HG03442 (cell line): ENCODE results near the gene ATP5F1D.
"Not testable (repeated sequence)": the region's sequence is repeated elsewhere in the genome, so short reads cannot be mapped to it uniquely, and the experiment has no call there.

Source experiments
- ATAC-seq: cut with Tn5 transposase; IDR thresholded peaks from one replicate; pipeline ENCODE4 v1.9.1; 2021; ENCODE audit warnings: mild to moderate bottlenecking, moderate library complexity; ENCODE audit not compliant: unreplicated experiment

The ATP5F1D gene

DNA sequence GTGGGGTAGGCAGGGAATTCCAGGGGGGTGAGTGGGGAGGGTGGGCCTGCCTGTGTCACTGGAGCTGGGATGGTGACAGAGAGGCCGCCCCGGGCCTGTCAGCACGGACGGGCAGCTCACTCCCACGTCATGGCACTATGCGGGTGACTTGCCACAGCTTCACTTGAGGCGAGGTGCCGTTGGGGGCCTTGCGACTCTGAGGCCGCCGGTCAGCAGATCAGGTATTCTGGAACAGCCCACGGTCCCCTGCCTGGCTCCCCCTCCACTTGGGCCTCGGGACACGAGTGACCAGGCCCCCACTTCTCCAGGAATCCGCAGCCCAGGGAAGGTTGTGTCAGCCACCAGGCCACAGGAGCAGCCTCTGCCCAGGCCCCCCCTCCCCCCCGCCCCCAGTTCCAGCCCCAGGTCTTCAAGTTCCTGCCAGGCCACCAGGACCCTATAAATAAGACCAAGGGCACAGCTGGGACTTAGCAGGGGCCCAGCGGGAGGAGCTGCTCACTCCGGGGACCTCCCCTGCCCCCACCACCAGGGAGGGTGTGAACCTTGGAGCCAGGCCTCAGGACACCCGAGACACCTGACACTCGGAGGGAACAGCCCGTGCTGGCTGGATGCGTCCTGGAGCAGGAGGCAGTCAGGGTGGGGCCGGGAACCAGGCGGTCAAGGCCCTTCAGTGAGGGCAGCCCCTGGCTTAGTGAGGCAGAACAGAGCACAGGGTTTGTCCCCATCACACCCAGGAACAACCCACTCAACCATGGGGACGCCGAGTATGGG lies 4.1 kb downstream of the ATP5F1D start:
- no peak for ATAC-seq

GRCh38 chr19:1246265-1247087 lies 4.9 kb downstream of the ATP5F1D start:
- not testable (repeated sequence) for ATAC-seq

DNA sequence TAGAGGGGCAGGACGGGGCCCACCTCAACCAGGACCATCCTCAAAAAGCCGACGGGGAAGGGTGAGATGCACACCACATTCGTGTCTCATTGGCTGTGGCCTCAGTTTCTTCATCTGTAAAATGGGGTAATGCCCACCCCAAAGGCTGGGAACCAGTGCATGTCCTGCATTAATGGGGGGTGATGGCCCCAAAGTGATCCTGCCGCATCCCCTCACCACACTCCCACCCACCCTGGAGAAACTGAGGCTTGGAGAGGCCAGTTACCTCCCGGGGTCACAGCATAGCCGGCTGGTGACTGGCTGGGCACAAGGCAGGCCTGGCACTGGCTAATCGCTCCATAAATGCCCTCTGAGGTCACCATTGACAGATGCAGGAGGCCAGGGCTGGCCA lies 6.2 kb downstream of the ATP5F1D start:
- ATAC-seq: no peak

GRCh38 chr19:1248139-1248785 lies 6.7 kb downstream of the ATP5F1D start, which contains the start of gene MIDN:
MIDN (plus strand) TSS chr19:1248583; CDS start chr19:1250297, 1,714 bp downstream.
- ATAC-seq: peak; percentile 11

- peak; percentile 29 for ATAC-seq
Measured at GRCh38 chr19:1248786-1249297, 7.3 kb downstream of the ATP5F1D start.

- peak; percentile 41 for ATAC-seq
Measured at GRCh38 chr19:1249298-1249989, 7.9 kb downstream of the ATP5F1D start.

- ATAC-seq: no peak
Measured at GRCh38 chr19:1249990-1250436, 8.5 kb downstream of the ATP5F1D start.

DNA sequence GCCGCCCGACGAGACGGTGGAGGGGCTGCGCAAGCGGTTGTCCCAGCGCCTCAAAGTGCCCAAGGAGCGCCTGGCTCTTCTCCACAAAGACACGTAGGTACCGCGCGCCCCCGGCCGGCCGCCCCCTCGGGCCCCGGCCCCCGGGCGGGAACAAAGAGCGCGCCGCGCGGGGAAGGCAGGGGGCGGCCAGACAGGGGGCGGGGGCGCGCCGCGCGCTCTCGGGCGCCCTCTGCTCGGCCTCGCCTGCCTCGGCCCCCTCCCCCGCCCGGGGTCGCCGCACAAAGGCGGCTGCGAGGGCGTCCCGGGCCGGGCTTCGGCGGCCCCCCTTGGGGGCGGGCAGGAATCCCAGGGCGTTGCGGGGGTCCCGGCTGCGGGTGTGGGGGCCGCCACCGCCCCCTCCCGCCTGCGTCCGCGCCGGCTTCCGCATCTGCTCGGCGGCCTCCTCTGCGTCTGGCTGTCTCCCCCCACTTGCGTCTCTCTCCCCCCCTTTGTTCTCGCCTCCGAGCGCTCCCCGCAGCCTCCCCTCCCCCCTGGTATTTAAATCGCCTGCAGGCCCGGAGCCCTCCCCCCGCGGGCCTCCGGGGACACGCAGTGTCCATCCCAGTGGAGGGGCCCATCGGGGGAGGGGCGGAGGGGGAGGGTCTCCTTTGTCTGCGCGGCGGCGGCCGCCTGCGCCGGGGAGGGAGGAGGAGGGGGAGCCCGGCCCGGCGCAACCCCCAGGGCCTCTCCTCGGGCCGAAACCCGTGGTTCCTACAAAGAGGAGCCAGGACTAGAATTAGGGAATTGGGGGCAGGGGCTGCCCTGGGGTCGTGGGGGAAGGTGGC lies 9.1 kb downstream of the ATP5F1D start:
- no peak for ATAC-seq

DNA sequence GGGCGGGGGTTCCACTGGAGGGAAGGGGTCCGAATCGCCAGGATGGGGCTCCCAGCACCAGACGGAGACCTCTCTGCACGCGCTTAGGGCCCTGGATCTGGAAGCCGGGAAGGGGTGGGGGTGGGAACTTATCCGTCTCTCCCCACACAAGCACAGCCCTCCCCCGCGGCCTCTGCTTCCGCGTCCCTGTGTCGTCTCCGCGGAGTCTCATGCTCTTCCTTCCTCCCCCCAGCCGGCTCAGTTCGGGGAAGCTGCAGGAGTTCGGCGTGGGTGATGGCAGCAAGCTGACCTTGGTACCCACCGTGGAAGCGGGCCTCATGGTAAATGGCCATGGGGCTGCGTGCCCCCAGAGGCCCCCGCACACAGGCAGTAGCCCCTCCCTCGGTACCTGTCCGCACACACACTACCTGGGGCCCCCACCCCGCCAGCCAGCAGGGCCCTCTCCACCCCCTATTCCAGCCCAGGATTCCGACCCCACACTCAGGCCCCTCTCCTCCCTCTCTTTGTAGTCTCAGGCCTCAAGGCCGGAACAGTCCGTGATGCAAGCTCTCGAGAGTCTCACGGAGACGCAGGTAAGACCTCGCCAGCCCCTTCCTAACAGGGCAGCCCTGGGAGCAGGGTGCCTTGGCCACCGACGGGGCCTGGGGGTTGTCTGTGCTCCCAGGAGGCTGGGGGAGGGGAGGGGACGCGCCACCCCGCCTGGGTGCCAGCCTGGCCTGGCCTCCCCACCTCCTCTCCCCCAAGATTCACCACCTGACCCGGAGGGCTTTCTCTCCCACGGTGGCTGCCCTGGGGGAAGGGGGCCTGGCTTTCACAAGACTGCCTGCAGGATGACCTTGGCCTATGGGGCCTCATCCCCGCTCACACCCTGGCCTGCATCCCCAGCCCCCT lies 10.0 kb downstream of the ATP5F1D start:
- no peak for ATAC-seq

DNA sequence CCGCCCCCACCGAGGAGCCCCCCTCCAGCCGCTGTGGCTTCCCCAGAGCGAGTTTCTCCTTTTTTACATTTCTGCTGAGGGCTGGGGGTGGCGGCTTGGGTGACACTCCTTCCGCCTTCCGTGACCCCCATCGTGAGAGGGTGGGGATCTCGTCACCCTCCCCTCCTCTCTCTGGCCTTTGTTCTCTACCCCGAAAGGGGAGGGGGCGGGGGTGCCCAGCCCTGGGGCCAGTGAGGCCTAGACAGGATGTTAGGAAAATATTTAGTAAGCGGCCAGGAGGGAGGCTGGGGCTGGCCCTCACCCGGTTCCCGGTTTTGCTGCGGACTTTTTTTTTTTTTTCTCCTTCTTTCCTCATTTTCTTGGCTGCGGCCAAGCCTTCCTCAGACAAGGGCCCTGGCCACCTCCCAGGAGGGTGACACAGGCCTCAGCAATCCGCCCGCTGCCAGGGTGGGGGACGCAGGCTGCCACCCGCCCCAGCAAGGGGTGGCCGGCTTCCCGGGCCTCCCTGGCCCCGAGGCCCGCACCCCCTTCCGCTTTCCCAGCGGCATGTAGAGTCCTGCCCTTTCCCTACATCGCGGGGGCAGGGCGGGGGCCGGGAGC lies 10.8 kb downstream of the ATP5F1D start:
- ATAC-seq: no peak

DNA sequence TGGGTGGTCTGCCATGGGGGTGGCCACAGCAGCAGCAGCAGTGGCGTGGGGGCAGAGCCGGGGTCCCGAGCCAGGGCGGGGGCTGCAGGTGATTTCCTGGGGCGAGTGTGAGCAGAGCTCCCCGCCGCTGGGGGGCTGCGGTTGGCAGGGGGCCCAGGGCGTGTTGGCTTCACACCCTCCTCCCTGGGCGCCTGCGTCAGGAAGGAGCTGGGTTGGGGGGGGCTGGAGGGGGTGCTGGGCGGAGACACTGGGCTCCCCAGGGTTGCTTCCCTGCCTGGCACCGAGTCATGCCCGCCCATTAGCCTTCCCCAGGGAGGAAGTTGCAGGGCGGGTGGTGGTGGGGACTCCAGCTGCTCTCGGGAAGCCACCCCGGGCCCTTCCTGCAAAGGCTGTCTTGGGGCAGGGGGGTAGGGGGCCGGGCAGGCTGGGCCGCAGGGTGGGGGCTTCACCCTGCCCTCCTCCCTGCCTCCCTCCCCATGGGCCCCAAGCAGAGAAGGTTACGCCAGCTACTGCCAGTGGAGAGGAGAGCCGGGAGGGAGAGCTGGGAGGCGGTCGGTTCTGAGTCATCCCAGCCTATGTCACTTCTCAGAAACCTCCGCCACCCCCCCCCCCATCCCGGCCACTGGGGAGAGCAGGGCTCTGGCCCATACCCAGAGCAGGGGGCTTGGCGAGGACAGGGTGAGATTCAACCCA lies 11.4 kb downstream of the ATP5F1D start:
- no peak for ATAC-seq

DNA sequence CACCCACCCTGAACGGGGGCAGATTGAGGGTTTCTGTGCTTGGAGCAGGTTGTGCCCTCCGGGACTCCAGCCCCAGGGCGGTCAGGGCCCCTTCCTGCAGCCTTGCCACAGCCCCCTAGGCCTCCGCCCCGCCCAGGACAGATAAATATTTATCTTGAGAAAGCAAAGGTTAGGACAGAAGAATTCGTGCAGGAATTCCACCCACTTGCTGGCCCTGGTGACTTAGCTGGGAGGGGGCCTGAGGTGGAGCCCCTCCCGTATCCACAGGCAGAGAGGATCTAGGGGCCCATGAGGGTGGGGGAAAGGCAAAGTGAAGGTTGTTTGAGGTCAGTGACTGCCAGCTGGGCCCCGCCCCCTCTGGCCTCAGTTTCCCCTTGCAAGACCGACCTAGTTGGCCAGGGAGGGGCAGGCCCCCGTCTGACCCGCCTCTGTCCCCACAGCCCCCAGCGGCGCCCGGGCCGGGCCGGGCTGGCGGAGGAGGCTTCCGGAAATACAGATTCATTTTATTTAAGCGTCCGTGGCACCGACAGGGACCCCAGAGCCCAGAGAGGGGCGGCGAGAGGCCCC lies 12.0 kb downstream of the ATP5F1D start:
- no peak for ATAC-seq

GRCh38 chr19:1254081-1254527 lies 12.6 kb downstream of the ATP5F1D start:
- no peak for ATAC-seq

DNA sequence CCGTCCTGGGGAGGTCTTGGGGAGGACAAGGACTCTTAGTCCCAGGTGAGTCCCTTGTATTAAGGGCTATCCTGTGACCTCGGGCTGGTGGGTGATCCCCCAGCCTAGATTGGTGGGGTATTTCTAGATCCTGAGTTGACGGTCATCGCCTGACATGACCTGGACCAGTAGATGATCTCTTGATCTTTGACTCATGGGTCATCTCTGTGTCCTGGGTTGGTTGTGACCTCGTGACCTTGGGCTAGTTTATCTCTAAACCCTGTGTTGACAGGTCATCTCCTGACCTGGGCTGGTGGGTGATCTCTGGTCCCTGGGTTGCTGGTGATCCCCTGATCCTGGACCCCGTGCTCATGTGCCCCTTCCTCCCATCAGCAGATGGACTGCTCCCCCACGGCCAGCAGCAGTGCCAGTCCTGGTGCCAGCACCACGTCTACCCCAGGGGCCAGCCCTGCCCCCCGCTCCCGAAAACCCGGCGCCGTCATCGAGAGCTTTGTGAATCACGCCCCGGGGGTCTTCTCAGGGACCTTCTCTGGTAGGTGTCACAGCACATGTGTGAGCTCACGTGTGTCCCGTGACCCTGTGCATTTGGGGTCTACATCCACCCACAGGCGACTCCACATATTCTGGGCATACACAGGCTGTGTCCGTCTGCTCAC lies 13.1 kb downstream of the ATP5F1D start:
- ATAC-seq: no peak

GRCh38 chr19:1255186-1256161 lies 13.9 kb downstream of the ATP5F1D start:
- ATAC-seq: no peak
